GM12878 (cell line): ENCODE results near the gene C11orf52.

Experiments
- EP300 ChIP-seq, 2 experiments: fragments of 150-350 bp in 1 of 2; IDR thresholded peaks; 2 replicates each; pipeline ENCODE4 v1.6.1; 2011 to 2012; ENCODE audit warnings: low read depth in 2 of 2, low read length in 2 of 2, borderline replicate concordance in 1 of 2, improper control_type of control experiment in 1 of 2, inconsistent platforms in 1 of 2; ENCODE audit not compliant: control insufficient read depth in 1 of 2
- EZH2 ChIP-seq: IDR thresholded peaks from 2 replicates; pipeline ENCODE4 v1.6.1; 2012; ENCODE audit warnings: low read depth, mild to moderate bottlenecking, control low read depth, inconsistent platforms, low read length, borderline replicate concordance; ENCODE audit not compliant: control insufficient read depth
- FOXK2 ChIP-seq: fragments of 450-650 bp; IDR thresholded peaks from 2 replicates; pipeline ENCODE4 v1.6.1; 2017; ENCODE audit warnings: mild to moderate bottlenecking, moderate library complexity
- NRF1 ChIP-seq: conservative IDR thresholded peaks from 2 replicates; pipeline ENCODE4 v1.6.1; 2011; ENCODE audit warnings: mild to moderate bottlenecking, low read depth, low read length, improper control_type of control experiment
- PAX5 ChIP-seq: IDR thresholded peaks from 2 replicates; pipeline ENCODE4 v1.6.1; 2011; ENCODE audit warnings: low read depth, low read length, borderline replicate concordance
- POLR2A ChIP-seq: IDR thresholded peaks from 2 replicates; pipeline ENCODE4 v1.6.1; 2011; ENCODE audit warnings: low read depth, mild to moderate bottlenecking, low read length
- POLR2AphosphoS5 ChIP-seq: IDR thresholded peaks from 2 replicates; pipeline ENCODE4 v1.6.1; 2011; ENCODE audit warnings: mild to moderate bottlenecking, low read length, inconsistent platforms
- RCOR1 ChIP-seq: conservative IDR thresholded peaks from 2 replicates; pipeline ENCODE4 v1.6.1; 2012; ENCODE audit warnings: low read depth, low read length, improper control_type of control experiment
- TCF12 ChIP-seq: IDR thresholded peaks from 2 replicates; pipeline ENCODE4 v1.6.1; 2011; ENCODE audit warnings: low read depth, mild to moderate bottlenecking, low read length
- ZNF217 ChIP-seq: fragments of 450-650 bp; IDR thresholded peaks from 2 replicates; pipeline ENCODE4 v1.6.1; 2017; ENCODE audit warnings: antibody characterized with exemption, mild to moderate bottlenecking
- TF ChIP-seq, protein P1 (sequence below), 3 experiments: IDR thresholded peaks in 2 of 3; conservative IDR thresholded peaks in 1 of 3; 2 replicates each; pipeline ENCODE4 v1.5.1; 2011; ENCODE audit warnings: low read depth in 3 of 3, low read length in 3 of 3, mild to moderate bottlenecking in 3 of 3, control low read depth in 2 of 3, moderate library complexity in 2 of 3, inconsistent platforms in 1 of 3, mixed read lengths in 1 of 3; ENCODE audit not compliant: control insufficient read depth in 2 of 3, insufficient read depth in 1 of 3; ENCODE audit errors: extremely low read depth in 1 of 3
- TF ChIP-seq, protein P2 (sequence below): IDR thresholded peaks from 2 replicates; pipeline ENCODE4 v1.6.1; 2012; ENCODE audit warnings: low read depth, low read length, improper control_type of control experiment

DNA sequence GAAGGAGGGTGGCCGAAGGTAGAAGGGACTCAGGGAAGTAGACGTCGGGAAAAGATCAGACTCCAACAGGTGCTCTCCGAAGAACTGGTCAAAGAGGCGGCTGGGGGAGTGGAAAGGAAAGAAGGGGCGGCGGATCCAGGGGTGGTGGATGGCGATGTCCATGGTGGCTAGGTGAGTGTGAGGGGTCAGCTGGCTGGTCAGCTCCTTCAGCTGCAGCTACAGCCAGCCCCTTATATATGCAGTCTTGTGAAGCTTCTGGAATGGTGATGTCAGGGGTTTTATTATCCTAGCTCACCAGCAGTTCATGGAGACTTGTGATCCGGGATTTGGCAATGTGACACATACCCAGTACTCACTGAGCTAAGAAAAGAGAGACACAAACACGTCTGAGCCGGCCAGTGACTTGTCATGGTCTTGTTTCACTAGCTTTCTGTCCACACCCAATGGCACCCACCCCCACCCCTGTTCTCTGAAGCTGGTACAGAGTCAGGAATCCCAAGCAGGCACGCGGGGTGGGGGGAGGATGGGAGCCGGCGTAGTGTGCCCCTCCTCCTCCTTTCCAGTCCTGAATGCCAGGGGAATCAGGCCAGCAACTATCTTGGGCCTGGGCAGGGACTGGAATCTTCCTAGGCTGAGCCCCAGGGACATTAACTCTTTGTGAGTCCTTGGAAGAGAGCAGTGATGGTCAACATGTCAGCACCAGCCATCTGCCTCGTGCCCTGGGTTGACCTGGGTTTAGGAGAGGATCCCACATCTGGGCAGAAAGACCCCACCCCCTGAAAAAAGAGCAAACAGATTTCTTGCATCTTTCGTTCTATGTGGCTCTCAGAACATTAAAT lies 6.9 kb upstream of the C11orf52 start, which contains the start of gene CRYAB:
- TF ChIP-seq NRF1 (no peak), FOXK2 (no peak), POLR2A (no peak), PAX5 (no peak), TCF12 (no peak), ZNF217 (no peak), POLR2AphosphoS5 (no peak), RCOR1 (no peak), EP300 (IDR thresholded peaks at IDR 0.05; ENCODE audit: borderline replicate concordance in 1 of 2, control insufficient read depth in 1 of 2, low read depth in 2 of 2, low read length in 2 of 2) (no peak), EZH2 (no peak)
- TF ChIP-seq, protein P1, sequence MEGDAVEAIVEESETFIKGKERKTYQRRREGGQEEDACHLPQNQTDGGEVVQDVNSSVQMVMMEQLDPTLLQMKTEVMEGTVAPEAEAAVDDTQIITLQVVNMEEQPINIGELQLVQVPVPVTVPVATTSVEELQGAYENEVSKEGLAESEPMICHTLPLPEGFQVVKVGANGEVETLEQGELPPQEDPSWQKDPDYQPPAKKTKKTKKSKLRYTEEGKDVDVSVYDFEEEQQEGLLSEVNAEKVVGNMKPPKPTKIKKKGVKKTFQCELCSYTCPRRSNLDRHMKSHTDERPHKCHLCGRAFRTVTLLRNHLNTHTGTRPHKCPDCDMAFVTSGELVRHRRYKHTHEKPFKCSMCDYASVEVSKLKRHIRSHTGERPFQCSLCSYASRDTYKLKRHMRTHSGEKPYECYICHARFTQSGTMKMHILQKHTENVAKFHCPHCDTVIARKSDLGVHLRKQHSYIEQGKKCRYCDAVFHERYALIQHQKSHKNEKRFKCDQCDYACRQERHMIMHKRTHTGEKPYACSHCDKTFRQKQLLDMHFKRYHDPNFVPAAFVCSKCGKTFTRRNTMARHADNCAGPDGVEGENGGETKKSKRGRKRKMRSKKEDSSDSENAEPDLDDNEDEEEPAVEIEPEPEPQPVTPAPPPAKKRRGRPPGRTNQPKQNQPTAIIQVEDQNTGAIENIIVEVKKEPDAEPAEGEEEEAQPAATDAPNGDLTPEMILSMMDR (IDR thresholded peaks at IDR 0.05 in 2 of 3, conservative IDR thresholded peaks at IDR 0.05 in 1 of 3; ENCODE audit: control insufficient read depth in 2 of 3, extremely low read depth in 1 of 3, insufficient read depth in 1 of 3, low read depth in 3 of 3, low read length in 3 of 3), result no peak
- TF ChIP-seq, protein P2, sequence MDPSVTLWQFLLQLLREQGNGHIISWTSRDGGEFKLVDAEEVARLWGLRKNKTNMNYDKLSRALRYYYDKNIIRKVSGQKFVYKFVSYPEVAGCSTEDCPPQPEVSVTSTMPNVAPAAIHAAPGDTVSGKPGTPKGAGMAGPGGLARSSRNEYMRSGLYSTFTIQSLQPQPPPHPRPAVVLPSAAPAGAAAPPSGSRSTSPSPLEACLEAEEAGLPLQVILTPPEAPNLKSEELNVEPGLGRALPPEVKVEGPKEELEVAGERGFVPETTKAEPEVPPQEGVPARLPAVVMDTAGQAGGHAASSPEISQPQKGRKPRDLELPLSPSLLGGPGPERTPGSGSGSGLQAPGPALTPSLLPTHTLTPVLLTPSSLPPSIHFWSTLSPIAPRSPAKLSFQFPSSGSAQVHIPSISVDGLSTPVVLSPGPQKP, result no peak
